Astrocyte (in vitro differentiated cells and primary cell): ENCODE data around the gene KLF11. TPM values are rescaled to one million over a fixed set of nuclear protein-coding genes. Genes with fewer than 3 reads are reported as not detected.

Experiments
- DNase-seq: peaks from one replicate; pipeline ENCODE4 v3.0.0-alpha.2; 2010; ENCODE audit warnings: low read depth
- FAIRE-seq: peaks from 2 replicates; lab custom pipeline; 2011; peaks lifted over from hg19 to GRCh38; lab: Jason Lieb, UNC
- H2AFZ ChIP-seq: 2 replicates; pipeline ENCODE4 v1.6.0; 2012; ENCODE audit warnings: low read depth, low read length, inconsistent platforms
- H3K27ac ChIP-seq: 2 replicates; pipeline ENCODE4 v1.5.1; 2011; ENCODE audit warnings: low read depth, low read length, inconsistent platforms
- H3K27me3 ChIP-seq: 2 replicates; pipeline ENCODE4 v1.6.0; 2011; ENCODE audit warnings: low read length, inconsistent platforms; ENCODE audit not compliant: insufficient read depth
- H3K36me3 ChIP-seq: 2 replicates; pipeline ENCODE4 v1.5.1; 2011; ENCODE audit warnings: low read length, inconsistent platforms; ENCODE audit not compliant: insufficient read depth
- H3K4me1 ChIP-seq: 2 replicates; pipeline ENCODE4 v1.5.1; 2011; ENCODE audit warnings: low read length, inconsistent platforms; ENCODE audit not compliant: insufficient read depth
- H3K4me2 ChIP-seq: 2 replicates; pipeline ENCODE4 v1.6.0; 2012; ENCODE audit warnings: low read length, inconsistent platforms
- H3K4me3 ChIP-seq: 2 replicates; pipeline ENCODE4 v1.5.1; 2011; ENCODE audit warnings: low read depth, mild to moderate bottlenecking, low read length, inconsistent platforms; ENCODE audit not compliant: insufficient read depth
- H3K79me2 ChIP-seq: 2 replicates; pipeline ENCODE4 v1.6.0; 2012; ENCODE audit warnings: mild to moderate bottlenecking, low read length, inconsistent platforms; ENCODE audit not compliant: insufficient read depth
- H3K9ac ChIP-seq: 2 replicates; pipeline ENCODE4 v1.6.0; 2012; ENCODE audit warnings: mild to moderate bottlenecking, low read length, inconsistent platforms
- H3K9me3 ChIP-seq: 2 replicates; pipeline ENCODE4 v1.5.1; 2012; ENCODE audit warnings: low read depth, mild to moderate bottlenecking, low read length, inconsistent platforms; ENCODE audit not compliant: insufficient read depth
- H4K20me1 ChIP-seq: 2 replicates; pipeline ENCODE4 v1.6.0; 2012; ENCODE audit warnings: low read length, inconsistent platforms; ENCODE audit not compliant: insufficient read depth
- H3K27ac Mint-ChIP-seq: one replicate; pipeline ENCODE4 v1.8.0; 2021; ENCODE audit warnings: mild to moderate bottlenecking, mixed read lengths; ENCODE audit not compliant: unreplicated experiment
- H3K27me3 Mint-ChIP-seq: one replicate; pipeline ENCODE4 v1.8.0; 2021; ENCODE audit warnings: low read depth, mixed read lengths; ENCODE audit not compliant: unreplicated experiment
- H3K36me3 Mint-ChIP-seq: one replicate; pipeline ENCODE4 v1.8.0; 2021; ENCODE audit warnings: low read depth, mixed read lengths; ENCODE audit not compliant: unreplicated experiment
- H3K4me1 Mint-ChIP-seq: one replicate; pipeline ENCODE4 v1.8.0; 2021; ENCODE audit warnings: low read depth, mixed read lengths; ENCODE audit not compliant: unreplicated experiment
- H3K4me3 Mint-ChIP-seq: one replicate; pipeline ENCODE4 v1.8.0; 2021; ENCODE audit warnings: mild to moderate bottlenecking, moderate library complexity, mixed read lengths; ENCODE audit not compliant: unreplicated experiment
- H3K9me3 Mint-ChIP-seq: one replicate; pipeline ENCODE4 v1.8.0; 2021; ENCODE audit warnings: mild to moderate bottlenecking, mixed read lengths; ENCODE audit not compliant: unreplicated experiment
- EZH2 ChIP-seq: IDR thresholded peaks from 2 replicates; pipeline ENCODE4 v1.6.1; 2012; ENCODE audit warnings: mild to moderate bottlenecking, low read length, inconsistent platforms; ENCODE audit not compliant: insufficient read depth
- total RNA-seq: library from RNA; stranded (reverse); gene quantifications from 2 replicates; pipeline ENCODE4 v1.2.1, GENCODE V29; 2021
- TF ChIP-seq, protein P1 (sequence below): IDR thresholded peaks from 2 replicates; pipeline ENCODE4 v1.5.1; 2011; ENCODE audit warnings: low read depth, mild to moderate bottlenecking, inconsistent platforms, low read length, moderate library complexity; ENCODE audit not compliant: insufficient read depth

The KLF11 gene
- total RNA-seq, 1 donor from 2014 or later: 9.8 TPM

DNA sequence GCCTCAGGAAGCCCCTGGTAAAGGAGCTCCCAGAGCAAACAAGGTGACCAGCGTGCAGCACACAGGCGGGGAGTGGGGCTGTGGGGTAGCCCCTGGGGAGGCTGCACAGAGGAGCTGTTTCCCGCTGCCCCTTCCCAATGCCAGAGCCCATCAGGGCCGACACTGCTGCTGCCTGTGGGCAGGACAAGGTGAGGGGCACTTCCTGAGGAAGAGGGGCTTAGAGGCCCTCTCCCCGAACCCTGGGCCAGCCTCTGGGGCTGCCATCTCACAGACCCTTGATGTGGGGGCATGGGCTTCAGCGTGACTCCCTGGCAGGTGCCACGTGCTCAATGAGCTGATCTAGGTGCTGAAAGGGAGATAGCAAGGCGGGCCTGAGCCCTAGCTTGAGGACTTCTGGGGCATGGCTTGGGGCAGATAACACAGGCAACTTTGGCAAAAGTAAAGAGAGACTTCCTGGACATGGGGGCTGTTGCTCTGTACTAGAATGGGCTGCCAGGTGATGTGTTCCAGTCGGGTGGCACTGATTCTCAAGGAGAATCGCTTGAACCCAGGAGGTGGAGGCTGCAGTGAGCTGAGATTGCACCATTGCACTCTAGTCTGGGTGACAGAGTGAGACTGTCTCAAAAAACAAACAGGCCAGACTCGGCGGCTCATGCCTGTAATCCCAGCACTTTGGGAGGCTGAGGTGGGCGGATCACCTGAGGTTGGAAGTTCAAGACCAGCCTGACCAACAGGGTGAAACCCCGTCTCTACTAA lies 9.9 kb upstream of the KLF11 start:
- Mint-ChIP-seq H3K9me3 (no peaks in the 10 kb centered on the region), H3K4me3 (no peak overlapping the region), H3K27me3 (peaks cover 16% of the 10 kb centered on the region), H3K36me3 (no peaks in the 10 kb centered on the region), H3K4me1 (peaks cover 3% of the 10 kb centered on the region), H3K27ac (no peak overlapping the region)
- no peaks in the 10 kb centered on the region for H3K27me3 ChIP-seq
- no peaks in the 10 kb centered on the region for H3K9me3 ChIP-seq
- H3K9ac ChIP-seq: no peak overlapping the region
- H3K36me3 ChIP-seq: no peaks in the 10 kb centered on the region
- TF ChIP-seq, protein P1, sequence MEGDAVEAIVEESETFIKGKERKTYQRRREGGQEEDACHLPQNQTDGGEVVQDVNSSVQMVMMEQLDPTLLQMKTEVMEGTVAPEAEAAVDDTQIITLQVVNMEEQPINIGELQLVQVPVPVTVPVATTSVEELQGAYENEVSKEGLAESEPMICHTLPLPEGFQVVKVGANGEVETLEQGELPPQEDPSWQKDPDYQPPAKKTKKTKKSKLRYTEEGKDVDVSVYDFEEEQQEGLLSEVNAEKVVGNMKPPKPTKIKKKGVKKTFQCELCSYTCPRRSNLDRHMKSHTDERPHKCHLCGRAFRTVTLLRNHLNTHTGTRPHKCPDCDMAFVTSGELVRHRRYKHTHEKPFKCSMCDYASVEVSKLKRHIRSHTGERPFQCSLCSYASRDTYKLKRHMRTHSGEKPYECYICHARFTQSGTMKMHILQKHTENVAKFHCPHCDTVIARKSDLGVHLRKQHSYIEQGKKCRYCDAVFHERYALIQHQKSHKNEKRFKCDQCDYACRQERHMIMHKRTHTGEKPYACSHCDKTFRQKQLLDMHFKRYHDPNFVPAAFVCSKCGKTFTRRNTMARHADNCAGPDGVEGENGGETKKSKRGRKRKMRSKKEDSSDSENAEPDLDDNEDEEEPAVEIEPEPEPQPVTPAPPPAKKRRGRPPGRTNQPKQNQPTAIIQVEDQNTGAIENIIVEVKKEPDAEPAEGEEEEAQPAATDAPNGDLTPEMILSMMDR: no peak
- no peak for TF ChIP-seq EZH2
- no peak for FAIRE-seq
- H2AFZ ChIP-seq: no peak overlapping the region
- H4K20me1 ChIP-seq: no peaks in the 10 kb centered on the region
- H3K4me2 ChIP-seq: no peak overlapping the region
- peaks cover 12% of the 10 kb centered on the region for H3K4me1 ChIP-seq
- H3K27ac ChIP-seq: no peak overlapping the region
- H3K79me2 ChIP-seq: no peaks in the 10 kb centered on the region
- no peak overlapping the region for H3K4me3 ChIP-seq
- DNase-seq: no peak

DNA sequence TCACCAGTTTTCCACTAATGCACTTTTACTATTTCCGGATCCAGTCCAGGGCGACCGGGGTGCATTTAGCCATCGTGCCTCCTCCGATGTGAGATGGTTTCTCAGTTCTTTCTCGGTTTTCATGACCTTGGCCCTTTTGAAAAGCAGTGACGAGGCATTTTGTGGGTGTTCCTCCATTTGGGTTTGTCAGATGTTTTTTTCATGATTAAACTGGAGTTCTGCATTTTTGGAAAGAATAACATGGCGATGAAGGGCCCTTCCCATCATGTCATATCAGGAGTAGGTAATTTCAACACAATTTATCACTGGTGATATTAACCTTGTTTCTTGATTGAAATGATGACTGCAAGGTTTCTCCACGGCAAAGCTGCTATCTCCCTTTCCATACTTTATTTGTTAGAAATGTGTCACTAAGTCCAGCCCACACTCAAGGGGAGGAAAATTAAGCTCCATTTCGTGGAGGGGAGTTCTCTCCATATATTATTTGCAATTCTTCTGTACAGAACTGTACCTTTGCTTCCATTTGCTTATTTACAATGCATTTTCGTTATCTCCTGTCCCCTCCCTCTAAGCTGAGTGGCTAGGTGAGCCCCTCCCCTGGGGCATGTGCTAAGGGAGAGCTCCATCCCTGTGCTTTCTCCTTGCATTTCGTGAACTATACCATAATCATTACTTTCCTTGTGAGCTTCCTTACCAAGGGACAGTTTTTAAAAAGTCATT lies 8.9 kb upstream of the KLF11 start:
- TF ChIP-seq, protein P1: no peak
- TF ChIP-seq EZH2: no peak
- Mint-ChIP-seq H3K36me3 (no peaks in the 10 kb centered on the region), H3K9me3 (no peaks in the 10 kb centered on the region), H3K27me3 (peaks cover 16% of the 10 kb centered on the region), H3K4me1 (peaks cover 3% of the 10 kb centered on the region), H3K27ac (no peak overlapping the region), H3K4me3 (no peak overlapping the region)
- Histone ChIP-seq H3K9ac (no peak overlapping the region), H3K4me3 (no peak overlapping the region), H3K4me2 (no peak overlapping the region), H3K36me3 (no peaks in the 10 kb centered on the region), H3K27me3 (no peaks in the 10 kb centered on the region), H4K20me1 (no peaks in the 10 kb centered on the region), H2AFZ (no peak overlapping the region), H3K79me2 (no peaks in the 10 kb centered on the region), H3K9me3 (no peaks in the 10 kb centered on the region), H3K27ac (no peak overlapping the region), H3K4me1 (peaks cover 5% of the 10 kb centered on the region)
- FAIRE-seq (no peak), DNase-seq (no peak)
